Nephron (organoid): Measurements from ENCODE around the gene FZD7.
A peak's percentile ranks its signal among the peaks of the same experiment; 100 is the strongest.

Experiments used
- H3K27ac Mint-ChIP-seq, 3 experiments: 2 replicates each; pipeline ENCODE4 v1.8.0; 2020; ENCODE audit warnings: mixed read lengths in 3 of 3, mild to moderate bottlenecking in 2 of 3, moderate library complexity in 1 of 3
- H3K27me3 Mint-ChIP-seq: 2 replicates; pipeline ENCODE4 v1.8.0; 2021; ENCODE audit warnings: low read depth, mild to moderate bottlenecking, moderate library complexity, mixed read lengths
- H3K36me3 Mint-ChIP-seq: 2 replicates; pipeline ENCODE4 v1.8.0; 2020; ENCODE audit warnings: low read depth, mixed read lengths
- H3K4me1 Mint-ChIP-seq: 2 replicates; pipeline ENCODE4 v1.8.0; 2020; ENCODE audit warnings: mixed read lengths
- H3K4me3 Mint-ChIP-seq, 3 experiments: 2 replicates each; pipeline ENCODE4 v1.8.0; 2020; ENCODE audit warnings: mild to moderate bottlenecking in 3 of 3, mixed read lengths in 3 of 3, moderate library complexity in 2 of 3
- H3K9me3 Mint-ChIP-seq: 2 replicates; pipeline ENCODE4 v1.8.0; 2020; ENCODE audit warnings: mixed read lengths
- TF ChIP-seq, protein P1 (sequence below), 3 experiments: fragments of 200-600 bp; sonication (generic); IDR thresholded peaks; one replicate each; pipeline ENCODE4 v1.5.0; 2021; ENCODE audit warnings: antibody characterized with exemption in 3 of 3; ENCODE audit not compliant: unreplicated experiment in 3 of 3

The FZD7 gene

DNA sequence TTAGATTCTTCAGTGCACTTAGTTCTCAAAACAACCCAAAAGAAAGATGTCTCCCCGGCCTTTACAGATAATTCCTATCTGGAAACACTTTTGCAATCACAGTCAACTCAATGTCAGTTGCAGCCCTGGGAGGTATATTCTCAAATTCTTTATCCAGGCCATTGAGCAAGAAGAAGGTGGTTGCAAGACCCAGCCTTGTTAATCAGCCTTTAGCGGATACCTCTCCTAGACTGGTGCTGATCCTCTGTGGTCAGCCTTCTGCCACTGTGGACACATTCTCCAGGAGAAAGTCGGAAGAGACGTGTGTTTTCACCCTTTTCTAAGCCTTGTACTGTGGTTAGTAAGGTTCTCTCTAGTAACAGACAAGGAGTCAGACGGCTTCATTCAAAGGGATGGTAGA lies 7.8 kb upstream of the FZD7 start:
- Mint-ChIP-seq H3K4me3 (no peak overlapping the region), H3K27me3 (no peaks in the 10 kb centered on the region), H3K4me1 (peaks cover 50% of the 10 kb centered on the region), H3K27ac (peak overlapping the region in 2 of 3 experiments; percentile 25 to 82), H3K36me3 (no peaks in the 10 kb centered on the region), H3K9me3 (no peaks in the 10 kb centered on the region)
- TF ChIP-seq, protein P1, sequence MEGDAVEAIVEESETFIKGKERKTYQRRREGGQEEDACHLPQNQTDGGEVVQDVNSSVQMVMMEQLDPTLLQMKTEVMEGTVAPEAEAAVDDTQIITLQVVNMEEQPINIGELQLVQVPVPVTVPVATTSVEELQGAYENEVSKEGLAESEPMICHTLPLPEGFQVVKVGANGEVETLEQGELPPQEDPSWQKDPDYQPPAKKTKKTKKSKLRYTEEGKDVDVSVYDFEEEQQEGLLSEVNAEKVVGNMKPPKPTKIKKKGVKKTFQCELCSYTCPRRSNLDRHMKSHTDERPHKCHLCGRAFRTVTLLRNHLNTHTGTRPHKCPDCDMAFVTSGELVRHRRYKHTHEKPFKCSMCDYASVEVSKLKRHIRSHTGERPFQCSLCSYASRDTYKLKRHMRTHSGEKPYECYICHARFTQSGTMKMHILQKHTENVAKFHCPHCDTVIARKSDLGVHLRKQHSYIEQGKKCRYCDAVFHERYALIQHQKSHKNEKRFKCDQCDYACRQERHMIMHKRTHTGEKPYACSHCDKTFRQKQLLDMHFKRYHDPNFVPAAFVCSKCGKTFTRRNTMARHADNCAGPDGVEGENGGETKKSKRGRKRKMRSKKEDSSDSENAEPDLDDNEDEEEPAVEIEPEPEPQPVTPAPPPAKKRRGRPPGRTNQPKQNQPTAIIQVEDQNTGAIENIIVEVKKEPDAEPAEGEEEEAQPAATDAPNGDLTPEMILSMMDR (IDR thresholded peaks at IDR 0.05; ENCODE audit: unreplicated experiment in 3 of 3), result no peak

DNA sequence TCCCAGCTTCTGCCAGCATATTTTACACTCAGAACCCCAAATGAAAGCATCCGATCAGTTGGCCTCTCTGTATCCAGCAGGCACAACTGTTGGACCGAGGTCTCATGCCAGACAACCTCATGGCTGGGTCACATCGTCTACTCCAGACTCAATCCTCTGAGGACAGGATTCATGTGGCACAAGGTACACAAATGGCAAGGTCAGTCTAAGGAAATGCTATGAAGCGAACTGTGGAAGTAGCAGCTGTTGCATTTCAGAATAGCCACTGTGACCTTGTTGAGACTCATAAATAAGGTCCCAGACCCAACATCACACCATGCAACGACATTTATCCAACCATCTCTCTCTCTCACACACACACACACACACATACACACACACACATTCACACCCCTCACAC lies 7.1 kb upstream of the FZD7 start:
- no peak overlapping the region for H3K4me3 Mint-ChIP-seq

DNA sequence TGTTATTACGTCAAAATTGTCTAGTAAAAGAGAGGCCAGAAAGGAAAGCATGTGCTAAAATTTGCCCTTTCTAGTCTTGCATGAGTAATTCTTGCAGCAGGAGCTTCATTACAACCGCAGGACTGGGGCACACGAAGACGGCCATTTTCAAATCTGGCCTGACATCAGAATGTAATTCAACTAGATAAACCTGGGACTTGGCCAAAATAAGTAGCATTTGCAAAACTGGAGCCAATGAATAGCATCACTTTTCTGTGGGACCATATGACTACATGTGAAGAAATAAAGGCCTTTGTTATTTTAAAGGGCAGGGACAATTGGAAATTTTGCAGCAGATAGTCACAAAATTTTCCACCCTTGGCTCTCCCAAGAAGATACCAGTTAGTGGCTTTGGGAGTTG lies 3.0 kb upstream of the FZD7 start:
- Mint-ChIP-seq H3K27ac (peak overlapping the region; percentile 97 to 99 (median 98)), H3K36me3 (no peaks in the 10 kb centered on the region)
- TF ChIP-seq, protein P1 (IDR thresholded peaks at IDR 0.05; ENCODE audit: unreplicated experiment in 3 of 3), result no peak

More for the DNA sequence above, 7.1 kb upstream of the FZD7 start:
- Mint-ChIP-seq H3K9me3 (no peaks in the 10 kb centered on the region), H3K27me3 (no peaks in the 10 kb centered on the region), H3K27ac (peak overlapping the region; percentile 44 to 82 (median 57)), H3K36me3 (no peaks in the 10 kb centered on the region), H3K4me1 (peaks cover 57% of the 10 kb centered on the region)
- TF ChIP-seq, protein P1 (IDR thresholded peaks at IDR 0.05; ENCODE audit: unreplicated experiment in 3 of 3), result no peak

DNA sequence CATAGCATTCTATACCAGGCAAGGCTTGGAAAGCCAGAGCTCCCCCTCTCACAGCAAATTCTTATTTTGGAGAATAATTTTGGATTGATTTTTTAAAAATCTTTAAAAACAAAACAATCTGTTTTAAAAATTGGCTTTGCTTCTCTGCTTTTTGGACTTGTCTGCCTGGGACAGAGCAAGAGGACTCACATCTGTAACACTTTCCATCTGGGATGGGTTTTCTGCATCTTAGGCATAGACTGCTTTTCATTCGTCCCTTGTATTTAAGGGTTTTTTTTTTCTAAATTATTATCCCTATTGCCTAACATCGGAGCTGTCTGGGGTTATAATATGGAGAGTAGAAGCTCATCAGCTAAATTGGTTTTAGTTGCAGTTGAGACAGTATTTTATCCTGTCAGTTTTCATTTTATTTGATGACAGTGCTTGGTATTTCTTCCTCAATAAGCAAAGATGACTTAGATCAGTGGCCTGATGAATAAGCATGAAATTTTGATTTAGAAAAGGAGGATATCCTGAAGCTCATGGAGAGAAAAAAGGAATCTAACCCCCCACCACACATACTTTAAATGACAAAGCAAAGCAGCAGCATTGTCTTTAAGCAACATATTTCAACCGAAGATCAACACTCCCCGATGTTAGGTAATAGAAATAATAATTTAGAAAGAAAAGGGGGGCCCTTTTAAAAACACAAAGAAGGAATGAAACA lies 2.3 kb upstream of the FZD7 start:
- TF ChIP-seq, protein P1 (IDR thresholded peaks at IDR 0.05; ENCODE audit: unreplicated experiment in 3 of 3), result no peak
- H3K4me1 Mint-ChIP-seq, result peaks cover 30% of the 10 kb centered on the region
- H3K36me3 Mint-ChIP-seq, result no peaks in the 10 kb centered on the region
- no peaks in the 10 kb centered on the region for H3K9me3 Mint-ChIP-seq
- H3K27me3 Mint-ChIP-seq, result no peaks in the 10 kb centered on the region
- peak overlapping the region; percentile 92 to 98 (median 98) for H3K4me3 Mint-ChIP-seq
- H3K27ac Mint-ChIP-seq, result peak overlapping the region; percentile 97 to 99 (median 98)

More for the DNA sequence above, 3.0 kb upstream of the FZD7 start:
- Mint-ChIP-seq H3K4me3 (peak overlapping the region; percentile 54 to 98 (median 92)), H3K9me3 (no peaks in the 10 kb centered on the region), H3K27me3 (no peaks in the 10 kb centered on the region), H3K4me1 (peaks cover 37% of the 10 kb centered on the region)

DNA sequence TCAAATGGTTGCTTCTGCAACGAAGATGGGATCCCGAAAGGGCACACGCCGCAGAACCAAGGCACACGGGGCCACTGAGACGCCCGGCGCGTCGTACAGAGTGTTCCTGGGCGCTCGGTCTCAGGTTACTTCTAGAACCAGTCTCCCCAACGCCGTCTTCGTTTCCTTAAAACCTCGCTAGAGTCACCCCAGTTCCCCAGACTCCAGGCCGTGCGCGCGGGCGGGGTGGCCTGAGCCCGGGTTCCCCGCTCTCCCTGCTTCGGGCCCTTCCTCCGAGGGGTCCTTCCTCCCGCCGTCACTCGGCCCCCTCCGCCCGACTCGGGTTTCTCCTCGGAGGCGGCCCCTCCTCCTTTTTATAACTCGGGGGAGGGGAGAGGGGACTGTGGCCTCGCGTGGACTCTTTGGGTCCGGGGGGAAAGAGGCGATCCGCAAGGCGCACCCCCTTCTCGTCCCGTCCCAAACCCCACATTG lies 774 bp upstream of the FZD7 start:
- TF ChIP-seq, protein P1 (IDR thresholded peaks at IDR 0.05; ENCODE audit: unreplicated experiment in 3 of 3), result no peak
- Mint-ChIP-seq H3K4me1 (peaks cover 24% of the 10 kb centered on the region), H3K36me3 (no peaks in the 10 kb centered on the region), H3K4me3 (peak overlapping the region; percentile 92 to 98 (median 98)), H3K9me3 (no peaks in the 10 kb centered on the region), H3K27ac (peak overlapping the region; percentile 97 to 99 (median 98)), H3K27me3 (no peaks in the 10 kb centered on the region)
